ENCODE data around the gene SFRP2.

DNA sequence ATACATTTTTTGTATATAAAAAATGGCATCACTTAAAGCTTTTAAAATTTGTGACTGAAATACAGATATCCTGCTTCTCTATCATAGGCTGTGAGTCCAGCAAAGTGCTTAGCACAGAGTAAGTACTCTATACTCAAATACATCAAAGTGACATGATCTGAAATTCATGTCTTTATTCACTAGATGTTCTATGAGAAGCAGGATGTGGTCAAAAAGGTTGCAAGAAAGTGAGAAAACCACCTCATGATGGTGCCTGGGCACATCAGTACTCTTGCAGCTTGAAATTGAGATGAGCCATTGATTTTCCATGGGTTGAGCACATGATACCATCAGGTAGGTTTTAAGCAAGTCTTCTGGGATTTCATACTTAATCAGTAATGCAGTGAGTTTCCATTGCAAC is 20.4 kb upstream of the SFRP2 start:
- TF ChIP-seq, protein P1, sequence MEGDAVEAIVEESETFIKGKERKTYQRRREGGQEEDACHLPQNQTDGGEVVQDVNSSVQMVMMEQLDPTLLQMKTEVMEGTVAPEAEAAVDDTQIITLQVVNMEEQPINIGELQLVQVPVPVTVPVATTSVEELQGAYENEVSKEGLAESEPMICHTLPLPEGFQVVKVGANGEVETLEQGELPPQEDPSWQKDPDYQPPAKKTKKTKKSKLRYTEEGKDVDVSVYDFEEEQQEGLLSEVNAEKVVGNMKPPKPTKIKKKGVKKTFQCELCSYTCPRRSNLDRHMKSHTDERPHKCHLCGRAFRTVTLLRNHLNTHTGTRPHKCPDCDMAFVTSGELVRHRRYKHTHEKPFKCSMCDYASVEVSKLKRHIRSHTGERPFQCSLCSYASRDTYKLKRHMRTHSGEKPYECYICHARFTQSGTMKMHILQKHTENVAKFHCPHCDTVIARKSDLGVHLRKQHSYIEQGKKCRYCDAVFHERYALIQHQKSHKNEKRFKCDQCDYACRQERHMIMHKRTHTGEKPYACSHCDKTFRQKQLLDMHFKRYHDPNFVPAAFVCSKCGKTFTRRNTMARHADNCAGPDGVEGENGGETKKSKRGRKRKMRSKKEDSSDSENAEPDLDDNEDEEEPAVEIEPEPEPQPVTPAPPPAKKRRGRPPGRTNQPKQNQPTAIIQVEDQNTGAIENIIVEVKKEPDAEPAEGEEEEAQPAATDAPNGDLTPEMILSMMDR (IDR thresholded peaks at IDR 0.05) = no peak
- TF ChIP-seq POLR2A (IDR thresholded peaks at IDR 0.05) = no peak

Measured in Peyer's patch (tissue), 4 donors.